Measurements from ENCODE around the gene CATSPERD. TPM values are rescaled to one million over a fixed set of nuclear protein-coding genes. Genes with fewer than 3 reads are reported as not detected.
"Not testable (repeated sequence)": the region's sequence is repeated elsewhere in the genome, so short reads cannot be mapped to it uniquely, and the experiment has no call there.

The CATSPERD gene
- total RNA-seq, 2 experiments from 2014 or later: not detected

DNA sequence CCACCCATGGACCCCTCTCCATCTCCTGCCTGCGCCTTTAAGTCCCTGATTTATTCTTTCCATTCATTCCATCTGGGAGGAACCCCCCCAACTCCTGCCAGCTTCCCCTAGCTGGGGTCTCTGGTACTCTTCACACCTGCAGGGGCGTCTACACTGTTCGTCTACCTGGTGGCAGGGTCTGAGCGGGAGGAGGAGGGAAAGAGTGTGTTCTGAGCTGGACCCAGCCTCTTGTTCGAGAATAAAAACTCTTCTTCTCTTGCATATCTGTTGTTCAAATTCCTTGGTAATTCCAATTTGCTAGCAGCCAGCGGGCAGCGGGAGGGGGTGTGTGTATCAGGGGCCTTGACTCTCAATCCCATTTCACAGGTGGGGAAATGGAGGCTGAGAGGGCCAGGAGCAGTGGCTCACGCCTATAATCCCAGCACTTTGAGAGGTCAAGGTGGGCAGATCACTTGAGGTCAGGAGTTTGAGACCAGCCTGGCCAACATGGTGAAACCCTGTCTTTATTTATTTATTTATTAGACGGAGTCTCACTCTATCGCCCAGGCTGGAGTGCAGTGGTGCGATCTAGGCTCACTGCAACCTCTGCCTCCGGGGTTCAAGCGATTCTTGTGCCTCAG lies 32.1 kb upstream of the CATSPERD start:
- DNase-seq, H3K9me3 Mint-ChIP-seq, H3K27ac Mint-ChIP-seq, POLR2A ChIA-PET, H3K27me3 Mint-ChIP-seq: not testable (repeated sequence)
- peaks cover 21% of the 10 kb centered on the region for H3K36me3 Mint-ChIP-seq (ENCODE audit: low read depth)
- CTCF ChIA-PET: interaction anchor here (1.4 to 2.4 kb wide), 3 partner anchors 8 to 66 kb away, joined by 3 to 8 read pairs (median 5); partner anchors contain the start of genes SAFB and SAFB2
- peak overlapping the region; percentile 63 for H3K4me3 Mint-ChIP-seq
- H3K4me1 Mint-ChIP-seq: peaks cover 32% of the 10 kb centered on the region

DNA sequence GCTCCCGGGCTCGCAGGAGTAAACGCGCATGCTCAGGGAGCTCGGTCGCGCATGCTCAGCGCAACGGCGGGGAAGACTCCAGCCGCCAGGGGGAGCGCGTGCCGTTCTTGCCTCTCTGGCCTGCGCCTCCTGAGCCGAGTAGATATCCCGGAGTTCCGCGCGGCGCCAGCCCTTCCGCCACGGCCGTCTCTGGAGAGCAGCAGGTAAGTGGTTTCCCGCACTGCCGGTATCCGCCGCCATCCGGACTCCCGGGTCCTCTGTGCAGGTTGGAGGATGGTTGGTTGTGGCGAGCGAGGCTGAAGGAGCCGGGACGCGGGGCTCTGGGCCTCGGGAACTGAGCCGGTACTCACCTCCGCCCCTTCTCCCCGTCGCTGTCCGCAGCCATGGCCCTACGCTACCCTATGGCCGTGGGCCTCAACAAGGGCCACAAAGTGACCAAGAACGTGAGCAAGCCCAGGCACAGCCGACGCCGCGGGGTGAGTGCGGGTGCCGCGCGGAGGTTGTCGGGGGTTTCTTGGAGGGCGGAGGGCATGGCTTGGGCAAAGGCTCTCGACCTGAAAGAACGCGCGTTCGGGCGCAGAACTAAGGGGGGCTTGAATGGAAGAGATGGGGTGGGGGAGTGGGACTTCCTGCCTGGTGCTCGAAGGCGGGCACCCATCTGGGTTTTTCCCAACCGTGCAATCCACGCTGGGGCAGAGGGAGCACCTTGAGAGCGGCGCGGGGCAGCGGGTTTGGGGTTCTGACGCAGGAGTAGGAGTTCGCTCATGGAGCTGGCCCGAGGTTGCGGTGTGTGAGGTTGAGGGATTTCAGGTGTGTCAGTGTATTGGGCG lies 30.1 kb upstream of the CATSPERD start, which contains the start of gene RPL36:
Gene RPL36 (plus strand): TSS at position 171 of the 830 bp plus-strand sequence. CDS start 213 bp downstream, at position 384.
- Mint-ChIP-seq H3K27me3 (no peaks in the 10 kb centered on the region), H3K4me3 (peak within 1 kb of the TSS; percentile 92), H3K9me3 (no peaks in the 10 kb centered on the region), H3K36me3 (ENCODE audit: low read depth) (peaks cover 28% of the 10 kb centered on the region), H3K27ac (peak within 1 kb of the TSS; percentile 92), H3K4me1 (peaks cover 31% of the 10 kb centered on the region)
- CTCF ChIA-PET: interaction anchor here (0.6 to 2.3 kb wide), 39 partner anchors 9 to 1030 kb away, joined by 3 to 16 read pairs (median 4); partner anchors contain the start of genes C3, CATSPERD, DUS3L and LONP1
- DNase-seq: peak; percentile 98
- POLR2A ChIA-PET: interaction anchor here (0.5 to 1.3 kb wide), 5 partner anchors 15 to 105 kb away, joined by 4 to 7 read pairs (median 4); partner anchors contain the start of genes CATSPERD, LONP1, SAFB and SAFB2

GRCh38 chr19:5690955-5691821 lies 29.2 kb upstream of the CATSPERD start:
- Mint-ChIP-seq H3K27me3 (no peaks in the 10 kb centered on the region), H3K4me1 (peaks cover 26% of the 10 kb centered on the region), H3K36me3 (ENCODE audit: low read depth) (peaks cover 28% of the 10 kb centered on the region), H3K27ac (peak overlapping the region; percentile 92), H3K9me3 (no peaks in the 10 kb centered on the region), H3K4me3 (peak overlapping the region; percentile 92)
- ChIA-PET POLR2A (interaction anchor here (1.3 kb wide), 1 partner anchor 29 kb away, joined by 5 read pairs; the partner anchor contains the start of gene CATSPERD), CTCF (interaction anchor here (0.5 to 2.3 kb wide), 15 partner anchors 9 to 1029 kb away, joined by 3 to 13 read pairs (median 4); partner anchors contain the start of genes C3, CATSPERD and NRTN)
- DNase-seq: peak; percentile 25

GRCh38 chr19:5691822-5692722 lies 28.4 kb upstream of the CATSPERD start:
- no peak for DNase-seq
- no peaks in the 10 kb centered on the region for H3K9me3 Mint-ChIP-seq
- H3K36me3 Mint-ChIP-seq (ENCODE audit: low read depth): peaks cover 28% of the 10 kb centered on the region
- ChIA-PET CTCF (interaction anchor here (1.1 to 1.7 kb wide), 6 partner anchors 8 to 29 kb away, joined by 3 to 8 read pairs (median 5); partner anchors contain the start of gene CATSPERD), POLR2A (interaction anchor here (1.3 kb wide), 1 partner anchor 29 kb away, joined by 5 read pairs; the partner anchor contains the start of gene CATSPERD)
- no peaks in the 10 kb centered on the region for H3K27me3 Mint-ChIP-seq
- peak overlapping the region; percentile 92 for H3K4me3 Mint-ChIP-seq
- peak overlapping the region; percentile 80 for H3K27ac Mint-ChIP-seq
- H3K4me1 Mint-ChIP-seq: peaks cover 21% of the 10 kb centered on the region

DNA sequence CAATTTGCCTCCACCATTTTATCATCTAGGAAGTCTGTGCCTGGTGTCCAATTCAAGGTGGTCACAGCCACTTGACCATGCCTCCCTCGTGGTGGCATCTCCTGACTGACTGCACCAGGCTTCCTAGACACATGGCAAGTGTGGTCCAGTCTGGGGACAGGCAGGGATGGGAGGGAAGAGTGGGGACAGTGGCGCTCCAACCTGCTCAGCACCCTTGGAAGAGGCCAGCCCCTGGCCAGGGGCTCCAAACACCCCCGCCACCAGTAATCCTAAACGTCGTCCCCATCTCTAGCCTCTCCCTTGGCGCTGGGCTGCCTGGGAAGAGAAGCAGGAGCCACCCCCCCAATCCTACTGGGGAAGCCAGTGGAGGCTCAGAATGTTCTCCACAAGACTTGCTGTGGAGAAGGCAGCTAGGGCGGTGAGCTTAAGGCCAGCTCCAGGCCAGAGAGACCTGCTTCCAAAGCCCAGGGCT lies 27.7 kb upstream of the CATSPERD start:
- Mint-ChIP-seq H3K27me3 (no peaks in the 10 kb centered on the region), H3K36me3 (ENCODE audit: low read depth) (peaks cover 28% of the 10 kb centered on the region), H3K27ac (peak overlapping the region; percentile 80), H3K9me3 (no peaks in the 10 kb centered on the region), H3K4me1 (peaks cover 21% of the 10 kb centered on the region), H3K4me3 (peak overlapping the region; percentile 69)
- POLR2A ChIA-PET: no interaction called here
- CTCF ChIA-PET: no interaction called here
- DNase-seq: no peak

GRCh38 chr19:5693195-5694166 lies 27.0 kb upstream of the CATSPERD start:
- Mint-ChIP-seq H3K4me1 (peaks cover 16% of the 10 kb centered on the region), H3K27ac (peak overlapping the region; percentile 50), H3K36me3 (ENCODE audit: low read depth) (peaks cover 28% of the 10 kb centered on the region), H3K9me3 (no peaks in the 10 kb centered on the region), H3K27me3 (no peaks in the 10 kb centered on the region), H3K4me3 (no peak overlapping the region)
- ChIA-PET POLR2A (no interaction called here), CTCF (no interaction called here)
- DNase-seq: no peak

DNA sequence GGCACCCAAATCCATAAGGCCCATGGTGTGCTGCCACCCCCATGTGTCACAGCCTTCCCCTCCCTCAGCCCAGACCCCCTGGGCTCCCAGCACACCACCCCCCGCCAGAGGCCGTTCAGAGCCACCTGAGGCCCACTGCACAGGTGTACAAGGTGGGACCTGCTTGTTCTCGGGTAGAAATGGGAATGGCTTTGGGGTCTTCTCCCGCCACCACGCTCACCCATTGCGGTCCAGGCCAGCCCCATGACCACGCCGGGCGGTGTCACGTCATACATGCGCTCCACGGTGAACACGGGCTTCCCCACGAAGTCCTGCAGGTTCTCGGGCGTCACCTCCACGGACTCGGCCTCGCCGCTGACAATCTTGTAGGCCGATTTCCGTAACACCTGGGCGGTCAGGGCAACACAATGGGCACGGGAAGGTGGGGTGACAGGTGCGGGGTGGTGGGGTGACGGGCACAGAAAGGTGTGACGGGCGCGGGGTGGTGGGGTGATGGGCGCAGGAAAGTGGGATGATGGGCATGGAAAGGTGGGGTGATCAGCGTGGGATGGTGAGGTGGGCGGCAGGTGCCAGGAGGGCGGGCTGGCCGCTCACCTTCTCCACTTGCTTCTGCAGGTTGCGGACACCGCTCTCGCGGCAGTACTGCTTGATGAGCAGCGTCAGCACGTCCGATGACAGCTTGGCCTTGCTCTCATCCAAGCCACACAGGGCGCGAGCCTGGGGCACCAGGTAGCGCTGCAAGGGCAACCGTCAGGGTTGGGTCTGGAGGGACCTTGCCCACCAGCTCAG lies 26.1 kb upstream of the CATSPERD start:
- Mint-ChIP-seq H3K27ac (peak overlapping the region; percentile 25), H3K36me3 (ENCODE audit: low read depth) (peaks cover 34% of the 10 kb centered on the region), H3K4me3 (no peak overlapping the region), H3K4me1 (peaks cover 15% of the 10 kb centered on the region), H3K9me3 (no peaks in the 10 kb centered on the region), H3K27me3 (no peaks in the 10 kb centered on the region)
- DNase-seq: no peak
- ChIA-PET CTCF (no interaction called here), POLR2A (no interaction called here)

DNA sequence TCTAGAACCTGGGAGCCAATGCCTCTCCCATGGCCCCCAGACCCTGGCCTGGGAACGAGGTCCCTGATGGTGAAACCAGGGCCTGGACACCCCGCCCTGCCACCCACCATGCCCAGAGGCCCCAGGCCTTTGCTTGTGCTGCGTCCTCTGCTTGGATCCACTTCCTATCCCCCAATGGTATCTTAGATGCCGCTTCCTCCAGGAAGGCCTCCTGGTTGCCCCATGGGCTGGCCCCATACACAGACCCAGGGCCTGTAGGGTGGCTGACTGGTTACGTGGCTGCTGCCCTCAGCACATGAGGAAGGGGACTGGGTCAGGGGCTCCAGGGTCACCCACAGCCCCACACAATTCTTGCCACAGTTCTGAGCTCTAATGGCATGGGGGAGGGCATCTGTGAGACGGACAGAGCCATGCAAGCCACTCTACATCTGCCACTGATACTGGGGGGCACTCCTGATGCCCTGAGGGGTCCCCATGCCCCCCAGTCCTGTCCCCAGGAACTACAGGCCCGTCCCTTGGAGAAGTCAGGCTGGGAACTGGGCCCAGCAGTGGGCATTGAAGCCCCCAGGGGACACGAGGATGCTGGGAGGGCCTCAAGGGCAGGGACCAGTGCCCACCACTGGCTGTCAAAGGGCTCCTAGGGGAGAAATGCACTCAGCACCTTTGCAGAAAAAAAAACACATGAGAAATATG lies 25.3 kb upstream of the CATSPERD start:
- ChIA-PET POLR2A (no interaction called here), CTCF (interaction anchor here (1.4 kb wide), 1 partner anchor 109 kb away, joined by 4 read pairs; the partner anchor contains the start of gene NRTN)
- peak overlapping the region; percentile 41 for H3K27ac Mint-ChIP-seq
- no peaks in the 10 kb centered on the region for H3K9me3 Mint-ChIP-seq
- peaks cover 34% of the 10 kb centered on the region for H3K36me3 Mint-ChIP-seq (ENCODE audit: low read depth)
- no peaks in the 10 kb centered on the region for H3K27me3 Mint-ChIP-seq
- no peak for DNase-seq
- peaks cover 10% of the 10 kb centered on the region for H3K4me1 Mint-ChIP-seq
- H3K4me3 Mint-ChIP-seq: no peak overlapping the region

DNA sequence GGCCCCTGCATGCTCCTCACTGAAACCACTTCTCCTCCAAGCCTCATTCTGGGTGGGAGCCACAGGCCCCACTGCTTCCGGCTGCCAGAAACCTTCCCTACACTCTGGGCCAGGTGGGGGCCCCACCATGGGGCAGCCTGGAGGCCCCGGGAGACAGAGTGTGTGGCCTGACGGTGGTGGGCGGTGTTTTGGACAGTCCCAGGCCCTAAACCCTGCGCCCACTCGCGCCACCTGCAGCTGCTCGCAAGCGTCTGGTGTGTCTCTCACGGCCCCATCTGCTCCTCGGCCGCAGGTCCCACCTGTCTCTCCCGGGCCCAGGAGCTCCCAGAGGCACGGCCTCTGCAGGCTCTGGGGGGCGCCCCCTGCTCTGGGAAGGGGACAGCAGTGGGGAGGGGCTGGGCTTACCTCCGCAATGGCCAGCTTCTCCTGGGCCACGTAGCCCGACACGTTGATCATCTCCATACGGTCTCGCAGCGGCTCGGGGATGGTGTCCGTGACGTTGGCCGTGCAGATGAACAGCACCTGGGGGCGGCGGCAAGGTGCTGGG lies 24.7 kb upstream of the CATSPERD start:
- Mint-ChIP-seq H3K4me1 (peaks cover 10% of the 10 kb centered on the region), H3K4me3 (no peak overlapping the region), H3K27ac (no peak overlapping the region), H3K27me3 (no peaks in the 10 kb centered on the region), H3K36me3 (ENCODE audit: low read depth) (peaks cover 33% of the 10 kb centered on the region), H3K9me3 (no peaks in the 10 kb centered on the region)
- CTCF ChIA-PET: interaction anchor here (1.4 kb wide), 1 partner anchor 109 kb away, joined by 4 read pairs; the partner anchor contains the start of gene NRTN
- POLR2A ChIA-PET: no interaction called here
- DNase-seq: no peak

All from activated CD4-positive, alpha-beta T cell treated with anti-CD3 and anti-CD28 coated beads, Interleukin-2, amount 10 ng/mL, durations not matched to agents 7 days and 5 days (primary cell).